PC-3 (cell line): Measurements from ENCODE around the gene EDA2R.

ENCODE experiments used
- CTCF ChIP-seq: fragments of 300-600 bp; sonication (generic); conservative IDR thresholded peaks from 2 replicates; pipeline ENCODE4 v1.5.1; 2017; ENCODE audit warnings: antibody characterized with exemption, low read depth, mild to moderate bottlenecking, low read length
- EZH2 ChIP-seq: fragments of 300-600 bp; sonication (generic); IDR thresholded peaks from one replicate; pipeline ENCODE4 v1.6.1; 2017; ENCODE audit warnings: antibody characterized with exemption, mild to moderate bottlenecking, low read length; ENCODE audit not compliant: unreplicated experiment
- EZH2phosphoT487 ChIP-seq: fragments of 300-600 bp; sonication (generic); IDR thresholded peaks from 2 replicates; pipeline ENCODE4 v1.6.1; 2018; ENCODE audit warnings: mild to moderate bottlenecking, antibody characterized with exemption, low read length, borderline replicate concordance

GRCh38 chrX:66676990-66677389 is 38.1 kb upstream of the EDA2R start:
- no peak for TF ChIP-seq CTCF
- no peak for TF ChIP-seq EZH2phosphoT487
- no peak for TF ChIP-seq EZH2
